Measurements from ENCODE around the gene ERICH6B.

DNA sequence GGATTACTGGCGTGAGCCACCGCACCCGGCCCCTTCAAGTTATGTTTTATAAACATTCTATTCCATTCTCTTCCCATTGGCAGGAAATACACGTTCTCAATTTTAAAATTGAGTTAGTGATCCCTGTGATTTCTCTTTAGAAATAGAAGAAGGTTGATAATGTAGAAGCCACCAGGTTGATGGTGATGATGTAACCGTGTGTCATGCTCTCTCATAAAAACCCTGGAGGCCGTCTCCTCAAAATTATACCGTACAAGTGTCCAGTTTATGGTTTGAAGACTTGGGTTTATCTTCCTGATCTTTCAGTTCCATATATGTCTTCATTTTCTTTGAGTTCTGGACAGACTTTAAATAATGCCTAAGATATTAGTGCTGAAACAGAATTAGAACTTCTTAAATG is 118.6 kb downstream of the ERICH6B start:
- no peak for TF ChIP-seq EZH2 (IDR thresholded peaks at IDR 0.05)
- no peak for TF ChIP-seq FOXP2 (optimal IDR thresholded peaks at IDR 0.05; ENCODE audit: control extremely low read depth, extremely low read length, insufficient read depth)
